GM12875 (cell line): Measurements from ENCODE around the gene MTERF4.

Source experiments
- H3K4me3 ChIP-seq: one replicate; pipeline ENCODE4 v1.5.1; 2011; ENCODE audit warnings: low read depth, low read length, control low read depth
- TF ChIP-seq, protein P1 (sequence below): IDR thresholded peaks from 2 replicates; pipeline ENCODE4 v1.5.1; 2011; ENCODE audit warnings: low read depth, mild to moderate bottlenecking, control low read depth, inconsistent platforms, low read length, moderate library complexity, borderline replicate concordance; ENCODE audit not compliant: insufficient read depth

Gene MTERF4

DNA sequence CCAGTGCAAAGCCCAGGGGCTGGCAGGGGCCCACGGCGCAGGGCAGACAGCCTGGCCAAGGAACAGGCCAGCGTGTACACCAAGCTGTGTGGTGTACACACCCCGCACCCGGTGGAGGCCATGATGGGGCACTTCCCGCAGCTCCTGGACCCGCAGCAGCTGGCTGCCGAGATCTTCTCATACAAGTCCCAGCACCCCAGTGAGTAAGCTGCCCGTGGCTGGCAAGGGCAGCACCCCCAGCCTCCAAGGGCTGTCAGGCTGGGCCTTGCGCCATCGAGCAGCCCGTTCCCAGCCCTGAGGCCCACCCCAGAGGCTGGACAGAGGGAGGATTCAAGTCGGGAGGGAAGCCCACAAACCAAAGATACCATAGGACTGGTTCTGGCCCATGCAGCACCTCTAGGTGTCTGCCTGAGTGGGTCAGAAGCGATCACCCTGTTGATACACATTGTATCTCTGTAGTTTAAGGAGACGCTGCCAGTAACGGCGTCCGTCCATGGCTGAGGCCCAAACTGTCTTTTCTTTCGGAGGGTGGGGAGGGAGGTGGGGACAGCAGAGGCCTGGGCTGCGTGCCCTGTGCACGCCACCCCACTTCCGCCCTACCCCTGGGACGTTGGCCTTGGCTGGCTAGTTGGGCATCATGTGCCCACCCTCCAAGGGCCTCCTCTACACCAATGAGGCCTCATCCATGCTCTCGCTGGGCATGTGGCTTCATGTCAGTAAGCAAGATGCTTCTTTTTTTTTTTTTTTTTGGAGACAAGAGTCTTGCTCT, 16.8 kb upstream of the MTERF4 start:
- no peak overlapping the region for H3K4me3 ChIP-seq
- TF ChIP-seq, protein P1, sequence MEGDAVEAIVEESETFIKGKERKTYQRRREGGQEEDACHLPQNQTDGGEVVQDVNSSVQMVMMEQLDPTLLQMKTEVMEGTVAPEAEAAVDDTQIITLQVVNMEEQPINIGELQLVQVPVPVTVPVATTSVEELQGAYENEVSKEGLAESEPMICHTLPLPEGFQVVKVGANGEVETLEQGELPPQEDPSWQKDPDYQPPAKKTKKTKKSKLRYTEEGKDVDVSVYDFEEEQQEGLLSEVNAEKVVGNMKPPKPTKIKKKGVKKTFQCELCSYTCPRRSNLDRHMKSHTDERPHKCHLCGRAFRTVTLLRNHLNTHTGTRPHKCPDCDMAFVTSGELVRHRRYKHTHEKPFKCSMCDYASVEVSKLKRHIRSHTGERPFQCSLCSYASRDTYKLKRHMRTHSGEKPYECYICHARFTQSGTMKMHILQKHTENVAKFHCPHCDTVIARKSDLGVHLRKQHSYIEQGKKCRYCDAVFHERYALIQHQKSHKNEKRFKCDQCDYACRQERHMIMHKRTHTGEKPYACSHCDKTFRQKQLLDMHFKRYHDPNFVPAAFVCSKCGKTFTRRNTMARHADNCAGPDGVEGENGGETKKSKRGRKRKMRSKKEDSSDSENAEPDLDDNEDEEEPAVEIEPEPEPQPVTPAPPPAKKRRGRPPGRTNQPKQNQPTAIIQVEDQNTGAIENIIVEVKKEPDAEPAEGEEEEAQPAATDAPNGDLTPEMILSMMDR: no peak

DNA sequence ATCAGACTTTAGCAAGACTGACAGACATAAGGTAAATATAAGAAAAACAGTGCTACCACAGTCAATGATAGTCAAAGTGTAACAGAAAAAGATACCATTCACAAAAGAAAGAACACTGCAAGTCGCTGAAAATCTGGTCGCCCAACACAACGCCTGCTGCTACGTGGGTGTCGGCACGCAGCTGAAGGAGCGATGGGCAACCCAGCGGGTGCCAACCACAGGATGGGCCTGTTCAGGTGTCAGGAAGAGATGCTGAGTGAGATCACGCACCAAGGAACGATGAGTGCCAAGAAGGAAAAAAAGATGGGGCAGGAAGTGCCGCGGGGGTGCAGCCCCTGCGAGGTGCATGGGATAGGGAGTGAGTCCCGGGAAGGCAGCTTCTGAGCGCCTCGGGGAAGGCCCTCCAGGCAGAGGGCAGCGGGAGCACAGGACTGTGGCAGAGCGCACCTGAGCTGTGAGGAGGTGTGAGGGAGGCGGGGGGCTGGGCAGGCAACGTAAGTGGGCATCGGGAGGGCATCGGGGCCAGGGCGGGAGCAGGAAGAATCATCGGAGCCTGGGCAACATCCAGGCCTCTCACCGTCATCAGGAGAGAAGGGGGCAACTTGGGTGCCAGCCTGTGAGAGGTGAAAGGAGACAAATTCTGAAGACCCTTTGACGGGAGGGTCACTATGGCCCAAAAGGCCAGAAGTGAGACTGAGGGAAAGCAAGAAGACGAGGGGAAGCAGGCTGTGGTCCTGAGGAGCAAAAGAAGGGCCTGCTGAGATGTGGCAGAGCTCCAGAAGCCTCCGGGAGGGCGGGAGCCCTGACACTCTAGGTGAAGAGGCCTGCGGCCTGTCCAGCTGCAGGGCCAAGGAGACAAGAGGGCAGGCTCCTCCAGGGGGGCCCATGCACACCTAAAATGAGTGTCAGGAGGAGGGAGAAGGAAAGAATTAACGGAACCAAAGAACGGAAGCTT, 14.8 kb upstream of the MTERF4 start:
- TF ChIP-seq, protein P1: no peak
- no peak overlapping the region for H3K4me3 ChIP-seq

DNA sequence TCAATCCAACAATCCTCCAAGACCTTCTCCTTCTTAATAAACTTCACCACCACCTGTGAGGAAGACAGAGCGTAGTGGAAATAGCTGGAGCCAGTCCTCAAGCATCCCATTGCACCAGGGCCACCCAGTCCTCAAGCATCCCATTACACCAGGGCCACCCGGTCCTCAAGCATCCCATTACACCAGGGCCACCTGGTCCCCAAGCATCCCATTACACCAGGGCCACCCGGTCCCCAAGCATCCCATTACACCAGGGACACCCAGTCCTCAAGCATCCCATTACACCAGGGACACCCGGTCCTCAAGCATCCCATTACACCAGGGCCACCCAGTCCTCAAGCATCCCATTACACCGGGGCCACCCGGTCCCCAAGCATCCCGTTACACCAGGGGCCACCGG, 13.3 kb upstream of the MTERF4 start:
- TF ChIP-seq, protein P1: no peak
- no peak overlapping the region for H3K4me3 ChIP-seq

DNA sequence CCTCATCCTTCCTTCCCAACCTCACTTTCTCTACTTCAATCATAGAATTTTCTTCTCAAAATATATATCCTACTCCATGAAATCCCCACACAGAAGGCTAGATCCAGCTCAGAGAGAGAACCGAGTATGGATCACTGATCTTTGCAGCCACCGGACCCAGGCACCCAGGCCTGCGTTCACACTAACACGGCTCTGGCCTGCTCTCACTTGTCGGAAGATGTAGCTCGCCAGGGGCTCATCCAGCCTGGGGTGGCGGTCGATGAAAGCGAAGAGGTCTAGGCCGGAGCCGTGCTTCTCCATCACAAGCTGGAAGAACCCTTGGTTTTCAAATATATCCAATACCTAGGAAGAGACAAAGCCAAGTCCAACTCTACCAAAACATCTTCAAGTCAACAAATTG, 12.7 kb upstream of the MTERF4 start:
- no peak overlapping the region for H3K4me3 ChIP-seq
- TF ChIP-seq, protein P1: no peak

DNA sequence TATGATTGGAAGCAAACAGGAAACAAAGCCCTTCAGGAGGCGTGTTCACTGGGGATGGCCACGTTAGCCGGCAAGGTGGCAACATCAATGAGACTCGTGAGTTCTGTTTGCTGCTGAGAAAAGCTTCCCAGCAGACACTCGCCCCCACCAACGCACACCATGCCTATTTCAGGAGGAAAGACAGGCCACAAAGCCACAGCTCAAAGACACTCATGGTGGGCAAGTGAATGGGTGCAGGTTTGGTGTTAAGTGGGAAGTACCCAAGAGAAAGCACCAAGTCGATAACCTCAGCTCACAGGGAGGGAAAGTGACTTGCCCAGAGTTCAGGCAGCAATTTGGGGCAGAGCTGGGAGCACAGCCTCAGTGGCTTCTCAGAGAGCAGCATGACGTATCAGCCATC, 10.5 kb upstream of the MTERF4 start:
- H3K4me3 ChIP-seq: no peak overlapping the region
- TF ChIP-seq, protein P1: no peak

DNA sequence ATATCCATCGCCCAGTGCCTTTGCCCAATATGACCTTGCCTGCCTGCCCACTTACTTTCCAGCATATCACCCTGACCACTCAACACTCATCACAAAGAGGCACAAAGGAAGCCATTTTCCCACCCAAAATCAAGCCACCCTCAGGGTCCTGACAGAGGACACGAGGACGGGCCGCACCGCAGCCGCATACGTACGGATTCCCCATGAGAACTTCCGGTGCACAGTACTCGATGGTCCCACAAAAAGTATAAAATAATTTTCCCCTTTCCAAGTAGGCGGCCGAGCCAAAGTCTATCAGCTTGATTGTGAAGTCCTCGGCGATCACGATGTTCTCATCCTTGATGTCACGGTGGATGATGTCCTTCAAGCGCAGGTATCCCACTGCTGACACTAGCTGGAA, 10.0 kb upstream of the MTERF4 start:
- no peak overlapping the region for H3K4me3 ChIP-seq
- TF ChIP-seq, protein P1: no peak
